Fibroblast of mammary gland (primary cell): ENCODE data around the gene PROM2.

Source experiments
- DNase-seq: peaks from one replicate; pipeline ENCODE4 v3.0.0-alpha.2; 2010; ENCODE audit warnings: low read depth
- H3K4me3 ChIP-seq: 2 replicates; pipeline ENCODE4 v1.5.1; 2011; ENCODE audit warnings: low read depth, mild to moderate bottlenecking, low read length, moderate library complexity; ENCODE audit not compliant: control insufficient read depth
- CTCF ChIP-seq: conservative IDR thresholded peaks from 2 replicates; pipeline ENCODE4 v1.5.1; 2011; ENCODE audit warnings: low read depth, low read length, inconsistent platforms; ENCODE audit not compliant: control insufficient read depth, insufficient read depth

The PROM2 gene

GRCh38 chr2:95310216-95310615, 36.0 kb downstream of the PROM2 start:
- DNase-seq: no peak
- H3K4me3 ChIP-seq: no peak overlapping the region
- no peak for TF ChIP-seq CTCF

GRCh38 chr2:95310651-95311050, 36.4 kb downstream of the PROM2 start:
- TF ChIP-seq CTCF: no peak
- DNase-seq: no peak
- H3K4me3 ChIP-seq: no peak overlapping the region

- no peak overlapping the region for H3K4me3 ChIP-seq
- no peak for TF ChIP-seq CTCF
Measured at GRCh38 chr2:95311815-95312542, 37.7 kb downstream of the PROM2 start.

GRCh38 chr2:95312543-95313201, 38.4 kb downstream of the PROM2 start:
- TF ChIP-seq CTCF: no peak
- DNase-seq: no peak
- no peak overlapping the region for H3K4me3 ChIP-seq

More at GRCh38 chr2:95311815-95312542, 37.7 kb downstream of the PROM2 start:
- DNase-seq: no peak

- DNase-seq: no peak
- H3K4me3 ChIP-seq: no peak overlapping the region
- TF ChIP-seq CTCF: no peak
Measured at GRCh38 chr2:95313296-95314131, 39.3 kb downstream of the PROM2 start.

GRCh38 chr2:95314598-95314963, 40.3 kb downstream of the PROM2 start:
- TF ChIP-seq CTCF: no peak
- no peak for DNase-seq

More at GRCh38 chr2:95314598-95314963, 40.3 kb downstream of the PROM2 start:
- no peak overlapping the region for H3K4me3 ChIP-seq
